Subcutaneous adipose tissue (tissue), 4 donors: ENCODE results near the gene GNAI3. TPM values are rescaled to one million over a fixed set of nuclear protein-coding genes. Genes with fewer than 3 reads are reported as not detected.

Source experiments
- CTCF ChIP-seq: fragments of 450-650 bp; IDR thresholded peaks from one replicate; pipeline ENCODE4 v1.5.1; 2016; ENCODE audit warnings: low read depth, mild to moderate bottlenecking, control low read depth, antibody characterized with exemption, moderate library complexity
- total RNA-seq, 4 donors: library from RNA; depleted of rRNA; stranded (reverse); fragments of >200 nt; gene quantifications; one replicate each; pipeline ENCODE4 v1.1.0, GENCODE V29; 2016

GNAI3 gene
- total RNA-seq, 4 donors from 2014 or later = 5.7 to 9.1 (median 7.9) TPM

GRCh38 chr1:109532365-109533136 is 15.9 kb upstream of the GNAI3 start:
- TF ChIP-seq CTCF = no peak

- TF ChIP-seq CTCF = no peak
Observed at GRCh38 chr1:109534307-109534858, 14.0 kb upstream of the GNAI3 start.

GRCh38 chr1:109535481-109535880 is 12.9 kb upstream of the GNAI3 start:
- TF ChIP-seq CTCF = no peak

- no peak for TF ChIP-seq CTCF
Observed at GRCh38 chr1:109535971-109536491, 12.4 kb upstream of the GNAI3 start.

- TF ChIP-seq CTCF = no peak
Observed at GRCh38 chr1:109537450-109538178, 10.8 kb upstream of the GNAI3 start.

- TF ChIP-seq CTCF = no peak
Observed at GRCh38 chr1:109538827-109539555, 9.4 kb upstream of the GNAI3 start.
